Activated CD8-positive, alpha-beta T cell treated with anti-CD3 and anti-CD28 coated beads for 36 hours (primary cell): ENCODE measurements around the gene PAGE2. TPM values are rescaled to one million over a fixed set of nuclear protein-coding genes. Genes with fewer than 3 reads are reported as not detected.
A peak's percentile ranks its signal among the peaks of the same experiment; 100 is the strongest.
"Not testable (repeated sequence)": the region's sequence is repeated elsewhere in the genome, so short reads cannot be mapped to it uniquely, and the experiment has no call there.

Source experiments
- ATAC-seq: fragments of 200-7000 bp; cut with Tn5 transposase; one replicate; pipeline ENCODE4 v1.10.0; 2021; ENCODE audit warnings: mild to moderate bottlenecking, moderate library complexity
- CTCF ChIA-PET: fragments of 350-600 bp; sonication (Branson Sonifier 250); formaldehyde crosslinking; loops from one replicate; lab custom pipeline; 2021; ENCODE audit warnings: antibody characterized with exemption; lab: Charles Lee
- POLR2A ChIA-PET: fragments of 350-600 bp; sonication (Branson Sonifier 250); formaldehyde crosslinking; loops from one replicate; lab custom pipeline; 2021; ENCODE audit warnings: antibody characterized with exemption; lab: Charles Lee
- DNase-seq: peaks from one replicate; pipeline ENCODE4 v3.0.0-alpha.2; 2020
- H3K27ac Mint-ChIP-seq: one replicate; pipeline ENCODE4 v1.8.0; 2021; ENCODE audit warnings: mild to moderate bottlenecking, mixed read lengths
- H3K27me3 Mint-ChIP-seq: one replicate; pipeline ENCODE4 v1.8.0; 2021; ENCODE audit warnings: mixed read lengths
- H3K36me3 Mint-ChIP-seq: one replicate; pipeline ENCODE4 v1.8.0; 2021; ENCODE audit warnings: low read depth, mixed read lengths
- H3K4me1 Mint-ChIP-seq: one replicate; pipeline ENCODE4 v1.8.0; 2021; ENCODE audit warnings: low read depth, mixed read lengths
- H3K4me3 Mint-ChIP-seq: one replicate; pipeline ENCODE4 v1.8.0; 2021; ENCODE audit warnings: mild to moderate bottlenecking, moderate library complexity, mixed read lengths
- H3K9me3 Mint-ChIP-seq: one replicate; pipeline ENCODE4 v1.8.0; 2021; ENCODE audit warnings: mixed read lengths
- CTCF ChIP-seq: fragments of 200-600 bp; IDR thresholded peaks from one replicate; pipeline ENCODE4 v1.8.0; 2022; ENCODE audit warnings: antibody characterized with exemption, mild to moderate bottlenecking
- intact Hi-C: fragments of 100-400 bp; cut with micrococcal nuclease; formaldehyde crosslinking; loops from one replicate; pipeline ENCODE4 v1.10.0; 2022
- total RNA-seq, 2 experiments: library from RNA; stranded (reverse); gene quantifications; one replicate each; pipeline ENCODE4 v1.2.3, GENCODE V29; 2021

The PAGE2 gene
- total RNA-seq, 2 experiments from 2014 or later, result not detected

DNA sequence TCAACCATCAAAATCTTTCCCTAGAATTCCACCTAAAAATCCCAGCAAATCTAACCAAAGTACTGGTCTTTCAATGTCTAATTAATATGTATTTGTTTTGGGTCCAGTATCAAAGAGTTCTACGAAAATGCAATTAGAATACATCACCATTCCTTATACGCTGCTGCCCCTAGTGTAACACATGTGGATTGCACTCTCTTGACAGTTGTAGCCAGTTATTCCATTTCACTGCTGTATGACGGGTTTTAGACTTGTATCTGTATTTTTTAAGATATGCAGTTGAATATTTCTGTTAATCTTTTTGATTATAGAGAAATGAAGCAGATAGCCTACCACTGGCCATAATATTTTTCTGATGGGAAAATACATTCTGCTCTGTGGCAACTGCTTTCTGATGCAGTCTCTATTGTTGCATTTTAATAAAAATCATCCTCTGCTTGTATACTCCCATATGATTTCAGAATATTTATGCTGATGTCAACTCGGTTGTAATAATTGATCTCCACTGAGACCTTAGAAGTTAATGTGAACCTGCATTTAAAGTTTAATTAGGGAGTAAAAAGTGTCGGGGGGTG is 31.1 kb upstream of the PAGE2 start:
- Mint-ChIP-seq H3K36me3 (no peaks in the 10 kb centered on the region), H3K27me3 (no peaks in the 10 kb centered on the region), H3K4me3 (peak overlapping the region; percentile 43), H3K27ac (no peak overlapping the region), H3K9me3 (no peaks in the 10 kb centered on the region), H3K4me1 (peaks cover 12% of the 10 kb centered on the region)
- ATAC-seq (peak; percentile 79), DNase-seq (peak; percentile 46)
- intact Hi-C loops, result loop anchor here (5.0 kb wide), 1 partner anchor 165 kb away; no protein-coding TSS in a partner anchor
- POLR2A ChIA-PET, result no interaction called here
- peak; percentile 77 for TF ChIP-seq CTCF
- CTCF ChIA-PET, result interaction anchor here (0.9 to 1.4 kb wide), 6 partner anchors 58 to 416 kb away, joined by 3 to 24 read pairs (median 4); partner anchors contain the start of gene APEX2

DNA sequence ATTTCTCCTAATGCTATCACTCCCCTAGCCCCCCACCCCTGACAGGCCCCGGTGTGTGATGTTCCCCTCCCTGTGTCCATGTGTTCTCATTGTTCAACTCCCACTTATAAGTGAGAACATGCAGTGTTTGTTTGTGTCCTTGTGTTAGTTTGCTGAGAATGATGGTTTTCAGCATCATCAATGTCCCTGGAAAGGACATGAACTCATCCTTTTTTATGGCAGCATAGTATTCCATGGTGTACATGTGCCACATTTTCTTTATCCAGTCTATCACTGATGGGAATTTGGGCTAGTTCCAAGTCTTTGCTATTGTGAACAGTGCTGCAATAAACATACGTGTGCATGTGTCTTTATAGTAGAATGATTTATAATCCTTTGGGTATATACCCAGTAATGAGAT is 21.6 kb upstream of the PAGE2 start:
- H3K36me3 Mint-ChIP-seq, H3K4me1 Mint-ChIP-seq, intact Hi-C loops, DNase-seq, H3K4me3 Mint-ChIP-seq, H3K27ac Mint-ChIP-seq, CTCF ChIA-PET, H3K27me3 Mint-ChIP-seq, POLR2A ChIA-PET, H3K9me3 Mint-ChIP-seq, ATAC-seq: not testable (repeated sequence)

DNA sequence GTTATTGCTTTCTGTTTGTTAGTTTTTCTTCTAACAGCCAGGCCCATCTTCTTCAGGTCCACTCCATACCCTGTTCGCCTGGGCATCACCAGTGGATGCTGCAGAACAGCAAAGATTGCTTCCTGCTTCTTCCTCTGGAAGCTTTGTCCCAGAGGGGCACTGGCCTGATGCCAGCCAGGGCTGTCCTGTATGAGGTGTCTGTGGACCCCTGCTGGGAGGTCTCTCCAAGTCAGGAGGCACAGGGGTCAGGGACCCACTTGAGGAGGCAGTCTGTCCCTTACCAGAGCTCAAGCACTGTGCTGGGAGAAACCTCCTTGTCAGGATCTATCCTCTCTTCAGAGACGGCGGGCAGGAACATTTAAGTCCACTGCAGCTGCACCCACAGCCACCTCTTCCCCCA is 16.5 kb upstream of the PAGE2 start:
- H3K27ac Mint-ChIP-seq, result no peak overlapping the region
- no peak overlapping the region for H3K4me3 Mint-ChIP-seq
- no peak for TF ChIP-seq CTCF
- ATAC-seq, result no peak
- intact Hi-C loops, result no loop called here
- no peak for DNase-seq
- no peaks in the 10 kb centered on the region for H3K36me3 Mint-ChIP-seq
- ChIA-PET POLR2A (no interaction called here), CTCF (no interaction called here)
- H3K9me3 Mint-ChIP-seq, result no peaks in the 10 kb centered on the region
- H3K27me3 Mint-ChIP-seq, result peaks cover 3% of the 10 kb centered on the region
- no peaks in the 10 kb centered on the region for H3K4me1 Mint-ChIP-seq

DNA sequence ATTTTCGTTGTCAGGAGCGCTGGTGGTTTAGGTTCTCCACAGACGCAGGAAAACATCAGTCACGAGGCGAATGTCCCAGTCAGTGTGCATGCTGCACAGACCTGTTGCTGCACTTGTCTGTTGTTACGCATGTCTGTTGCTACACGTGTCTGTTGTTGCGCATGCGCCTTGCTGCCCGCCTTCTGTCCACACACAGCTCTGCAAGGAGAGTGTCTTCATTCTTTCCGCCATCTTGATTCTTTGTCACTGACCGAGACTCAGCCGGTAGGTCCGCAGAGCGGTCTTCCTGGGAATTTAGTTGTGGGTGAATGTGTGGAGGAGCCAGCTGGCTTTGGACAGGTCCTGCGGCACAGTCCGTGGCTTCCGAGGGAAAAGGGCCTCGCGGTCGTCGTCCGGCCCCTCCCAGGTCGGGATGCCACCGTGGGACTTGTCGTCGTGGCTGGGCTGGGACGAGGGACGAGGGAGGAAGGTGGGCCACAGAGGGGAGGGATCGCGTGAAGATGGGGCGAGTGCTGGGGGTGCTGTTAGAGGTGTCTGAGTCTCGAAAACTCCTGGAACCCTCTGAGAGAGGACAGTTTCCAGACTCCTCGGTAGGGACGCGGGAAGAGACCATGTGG is 13.9 kb upstream of the PAGE2 start, which contains the start of gene PAGE2B:
Gene PAGE2B, plus strand, starts transcription at position 180 of the 617 bp plus-strand sequence. CDS start 1,012 bp downstream, outside the sequence.
- DNase-seq (no peak), ATAC-seq (no peak)
- Mint-ChIP-seq H3K9me3 (no peaks in the 10 kb centered on the region), H3K4me3 (no peak within 1 kb of the TSS), H3K27me3 (no peaks in the 10 kb centered on the region), H3K4me1 (no peaks in the 10 kb centered on the region), H3K36me3 (no peaks in the 10 kb centered on the region), H3K27ac (no peak within 1 kb of the TSS)
- CTCF ChIA-PET, result no interaction called here
- no peak for TF ChIP-seq CTCF
- POLR2A ChIA-PET, result no interaction called here
- intact Hi-C loops, result no loop called here

GRCh38 chrX:55098691-55099090 is 9.9 kb downstream of the PAGE2 start:
- Mint-ChIP-seq H3K9me3 (no peaks in the 10 kb centered on the region), H3K4me1 (no peaks in the 10 kb centered on the region), H3K27me3 (no peaks in the 10 kb centered on the region), H3K4me3 (no peak overlapping the region), H3K27ac (no peak overlapping the region), H3K36me3 (no peaks in the 10 kb centered on the region)
- intact Hi-C loops, result no loop called here
- CTCF ChIA-PET, result no interaction called here
- POLR2A ChIA-PET, result no interaction called here
- no peak for DNase-seq
- ATAC-seq, result no peak
- TF ChIP-seq CTCF, result no peak
